HepG2 (cell line): ENCODE results near the gene PSMD8. TPM values are rescaled to one million over a fixed set of nuclear protein-coding genes. Genes with fewer than 3 reads are reported as not detected.
A peak's percentile ranks its signal among the peaks of the same experiment; 100 is the strongest.

Source experiments
- AHDC1 ChIP-seq: sonication (generic); formaldehyde crosslinking; IDR thresholded peaks from 2 replicates; pipeline ENCODE4 v1.5.1; 2020; ENCODE audit warnings: mild to moderate bottlenecking, missing genetic modification reagents, borderline replicate concordance
- MYPOP ChIP-seq: sonication (generic); formaldehyde crosslinking; IDR thresholded peaks from 2 replicates; pipeline ENCODE4 v1.8.1; 2023; ENCODE audit warnings: mild to moderate bottlenecking, moderate library complexity, missing genetic modification reagents
- SOX5 ChIP-seq: IDR thresholded peaks from 2 replicates; pipeline ENCODE4 v1.6.1; 2016; ENCODE audit warnings: borderline replicate concordance
- TFAP4 ChIP-seq: sonication (generic); IDR thresholded peaks from 2 replicates; pipeline ENCODE4 v1.6.1; 2016; ENCODE audit warnings: low read depth, borderline replicate concordance
- ZBTB40 ChIP-seq, 2 experiments: fragments of 450-650 bp in 1 of 2; sonication (generic) in 1 of 2; formaldehyde crosslinking in 1 of 2; IDR thresholded peaks; 2 replicates each; pipeline versions ENCODE4 v1.6.1 to v1.8.0; 2016 to 2022; ENCODE audit warnings: antibody characterized with exemption in 1 of 2, mild to moderate bottlenecking in 1 of 2, missing genetic modification reagents in 1 of 2
- ZNF574 ChIP-seq: sonication (generic); formaldehyde crosslinking; IDR thresholded peaks from 2 replicates; pipeline ENCODE4 v1.4.0; 2020; ENCODE audit warnings: missing genetic modification reagents
- ZNF7 ChIP-seq: IDR thresholded peaks from 2 replicates; pipeline ENCODE4 v1.6.1; 2016; ENCODE audit warnings: missing biosample characterization, missing genetic modification reagents
- polyA plus RNA-seq, 8 experiments: library from polyadenylated mRNA; depleted of rRNA in 3 of 8; stranded (reverse) in 7 of 8; unstranded in 1 of 8; fragments of >200 nt; fragmentation: Illumina TruSeq in 4 of 8; extraction: Trizol in 4 of 8; gene quantifications; 2 replicates each; pipeline versions ENCODE4 v1.2.1 to v1.2.3, GENCODE V29; 2011 to 2016; ENCODE audit warnings: low read depth in 4 of 8, missing spikeins in 1 of 8, mixed read lengths in 1 of 8; ENCODE audit not compliant: insufficient read depth in 1 of 8
- total RNA-seq, 5 experiments: library from RNA; depleted of rRNA; stranded (reverse); fragments of >200 nt; fragmentation: Illumina TruSeq; extraction: Trizol; gene quantifications; 2 replicates each; pipeline ENCODE4 v1.2.3, GENCODE V29; 2016; ENCODE audit warnings: low read depth in 1 of 5

The PSMD8 gene
- total and polyA plus RNA-seq, 2 of the 13 experiments (the other 11 are each of a cell fraction or from before 2014, with no cell fraction given): 162 to 296 TPM

- TF ChIP-seq ZNF574 (CRISPR knock-in tag): peak; percentile 68
- TF ChIP-seq ZBTB40 (IDR thresholded peaks at IDR 0.05): no peak
- TF ChIP-seq ZBTB40 (CRISPR knock-in tag; IDR thresholded peaks at IDR 0.05): peak; percentile 46
- no peak for TF ChIP-seq ZNF7 (CRISPR knock-in tag)
- TF ChIP-seq AHDC1: no peak
- peak; percentile 68; the same call in 1 of the 2 replicates for TF ChIP-seq MYPOP (CRISPR knock-in tag)
- TF ChIP-seq TFAP4: 0 out of 2 replicates have a peak, but pooled peaks have one; percentile 12
- peak; percentile 48; the same call in 1 of the 2 replicates for TF ChIP-seq SOX5 (CRISPR knock-in tag)
These were observed 28.8 kb downstream of the PSMD8 start, which contains the start of gene FAM98C (continued) for GRCh38 chr19:38402967-38403674.
